GM12873 (cell line): ENCODE data around the gene IQSEC3.

Experiments
- TF ChIP-seq, protein P1 (sequence below): IDR thresholded peaks from 2 replicates; pipeline ENCODE4 v1.5.1; 2012; ENCODE audit warnings: low read depth, mild to moderate bottlenecking, moderate library complexity, low read length, control low read depth; ENCODE audit not compliant: insufficient read depth; ENCODE audit errors: missing control alignments

The IQSEC3 gene

DNA sequence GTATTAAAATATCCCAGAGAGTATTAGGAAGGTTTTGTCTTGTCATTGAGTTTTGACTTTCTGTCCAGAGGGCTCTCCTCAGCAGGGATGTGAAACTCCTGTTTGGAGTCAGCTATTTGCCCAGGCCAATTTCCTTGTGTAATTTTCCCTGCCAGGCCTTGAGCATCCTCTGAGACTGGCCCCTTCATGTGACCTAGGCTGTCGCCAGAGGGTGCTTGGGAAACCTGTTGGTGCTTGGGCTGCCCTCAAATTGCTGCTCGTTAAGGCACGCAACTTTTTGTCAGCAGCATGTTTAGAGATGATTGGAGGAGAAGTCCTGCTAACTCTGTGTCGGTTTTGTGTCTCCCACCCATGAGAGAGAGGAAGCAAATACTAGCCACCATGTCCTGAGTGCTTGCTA lies 39.1 kb downstream of the IQSEC3 start:
- TF ChIP-seq, protein P1, sequence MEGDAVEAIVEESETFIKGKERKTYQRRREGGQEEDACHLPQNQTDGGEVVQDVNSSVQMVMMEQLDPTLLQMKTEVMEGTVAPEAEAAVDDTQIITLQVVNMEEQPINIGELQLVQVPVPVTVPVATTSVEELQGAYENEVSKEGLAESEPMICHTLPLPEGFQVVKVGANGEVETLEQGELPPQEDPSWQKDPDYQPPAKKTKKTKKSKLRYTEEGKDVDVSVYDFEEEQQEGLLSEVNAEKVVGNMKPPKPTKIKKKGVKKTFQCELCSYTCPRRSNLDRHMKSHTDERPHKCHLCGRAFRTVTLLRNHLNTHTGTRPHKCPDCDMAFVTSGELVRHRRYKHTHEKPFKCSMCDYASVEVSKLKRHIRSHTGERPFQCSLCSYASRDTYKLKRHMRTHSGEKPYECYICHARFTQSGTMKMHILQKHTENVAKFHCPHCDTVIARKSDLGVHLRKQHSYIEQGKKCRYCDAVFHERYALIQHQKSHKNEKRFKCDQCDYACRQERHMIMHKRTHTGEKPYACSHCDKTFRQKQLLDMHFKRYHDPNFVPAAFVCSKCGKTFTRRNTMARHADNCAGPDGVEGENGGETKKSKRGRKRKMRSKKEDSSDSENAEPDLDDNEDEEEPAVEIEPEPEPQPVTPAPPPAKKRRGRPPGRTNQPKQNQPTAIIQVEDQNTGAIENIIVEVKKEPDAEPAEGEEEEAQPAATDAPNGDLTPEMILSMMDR = no peak

DNA sequence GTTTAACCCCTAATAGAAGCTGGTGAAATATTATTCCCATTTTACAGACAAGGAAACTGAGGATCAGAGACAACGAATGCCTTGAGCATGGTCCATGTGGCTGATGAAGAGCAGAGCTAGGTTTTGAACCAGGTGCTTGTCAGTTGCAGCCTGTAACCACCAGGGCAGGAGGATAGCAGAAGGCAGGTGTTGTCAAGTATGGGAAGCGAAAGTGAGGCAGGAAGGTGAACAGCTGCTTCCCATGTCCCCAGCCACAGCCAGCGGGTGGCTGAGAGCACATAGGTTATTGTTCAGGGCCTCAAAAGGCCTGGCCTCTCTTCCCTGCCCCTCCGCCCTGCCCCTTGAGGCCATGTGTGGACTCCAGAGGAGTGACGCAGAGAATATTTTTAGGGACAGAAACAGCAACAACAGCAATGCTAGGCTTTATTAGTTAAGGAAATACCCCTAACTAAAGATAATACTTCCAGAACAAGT lies 39.6 kb downstream of the IQSEC3 start:
- TF ChIP-seq, protein P1 = peak; percentile 69

DNA sequence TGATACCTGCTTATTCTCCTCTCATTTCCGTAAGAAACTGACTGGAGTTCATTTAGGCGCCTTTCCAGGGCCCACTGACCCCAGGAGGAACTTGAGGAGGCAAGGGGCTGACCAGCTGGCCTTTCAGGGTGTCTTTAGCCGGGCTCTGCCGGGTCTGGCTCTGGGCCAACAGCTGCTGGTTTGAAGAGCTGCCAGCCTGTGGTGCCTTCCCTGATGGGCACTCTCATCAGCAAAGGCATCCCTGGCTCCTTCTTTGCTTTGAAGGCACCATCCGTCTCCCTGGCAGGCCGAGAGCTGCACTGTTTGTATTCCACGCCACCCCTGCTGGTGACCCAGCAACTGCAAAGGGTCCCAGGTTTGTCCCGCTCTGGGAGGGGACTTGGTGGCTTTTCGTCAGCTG lies 42.0 kb downstream of the IQSEC3 start:
- TF ChIP-seq, protein P1 = no peak

DNA sequence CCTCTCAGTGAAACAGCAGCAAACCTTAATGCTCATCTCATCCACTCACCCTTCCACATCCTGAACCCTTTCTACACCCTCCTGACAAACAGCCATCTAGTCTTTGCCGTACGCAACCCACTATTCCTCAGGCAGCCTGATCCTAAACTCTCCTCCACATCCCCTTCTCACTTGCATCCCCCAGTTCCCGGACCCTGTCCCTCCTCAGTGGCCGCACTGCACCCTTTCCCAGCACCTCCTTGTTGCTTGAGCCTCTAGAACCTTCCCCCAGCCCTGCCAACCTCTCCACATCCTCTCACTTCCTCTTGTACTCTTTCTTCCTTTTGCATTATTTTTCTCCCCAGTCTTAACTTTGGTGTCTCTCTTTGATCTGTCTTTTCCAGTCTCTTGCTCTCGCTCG lies 42.9 kb downstream of the IQSEC3 start:
- TF ChIP-seq, protein P1 = no peak

DNA sequence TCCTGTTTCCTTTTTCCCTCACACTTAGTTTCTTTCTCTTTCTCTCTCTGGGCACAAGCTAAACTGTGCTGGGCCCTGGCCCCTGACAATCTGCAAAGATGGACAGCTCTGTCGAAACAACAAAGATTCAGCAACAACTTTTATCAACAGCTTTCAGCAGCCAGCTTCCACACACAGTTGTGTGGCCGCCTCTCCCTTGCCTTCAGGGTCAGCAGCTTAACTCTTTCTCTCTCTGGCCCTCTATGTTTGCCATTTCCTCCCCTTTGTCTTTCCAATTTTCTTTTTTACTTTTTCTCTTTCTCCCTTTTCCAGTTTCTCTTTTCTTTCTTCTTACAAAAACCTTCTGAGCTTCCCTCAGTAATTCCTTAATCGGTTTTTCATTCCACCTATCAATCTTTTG lies 43.3 kb downstream of the IQSEC3 start:
- TF ChIP-seq, protein P1 = no peak

DNA sequence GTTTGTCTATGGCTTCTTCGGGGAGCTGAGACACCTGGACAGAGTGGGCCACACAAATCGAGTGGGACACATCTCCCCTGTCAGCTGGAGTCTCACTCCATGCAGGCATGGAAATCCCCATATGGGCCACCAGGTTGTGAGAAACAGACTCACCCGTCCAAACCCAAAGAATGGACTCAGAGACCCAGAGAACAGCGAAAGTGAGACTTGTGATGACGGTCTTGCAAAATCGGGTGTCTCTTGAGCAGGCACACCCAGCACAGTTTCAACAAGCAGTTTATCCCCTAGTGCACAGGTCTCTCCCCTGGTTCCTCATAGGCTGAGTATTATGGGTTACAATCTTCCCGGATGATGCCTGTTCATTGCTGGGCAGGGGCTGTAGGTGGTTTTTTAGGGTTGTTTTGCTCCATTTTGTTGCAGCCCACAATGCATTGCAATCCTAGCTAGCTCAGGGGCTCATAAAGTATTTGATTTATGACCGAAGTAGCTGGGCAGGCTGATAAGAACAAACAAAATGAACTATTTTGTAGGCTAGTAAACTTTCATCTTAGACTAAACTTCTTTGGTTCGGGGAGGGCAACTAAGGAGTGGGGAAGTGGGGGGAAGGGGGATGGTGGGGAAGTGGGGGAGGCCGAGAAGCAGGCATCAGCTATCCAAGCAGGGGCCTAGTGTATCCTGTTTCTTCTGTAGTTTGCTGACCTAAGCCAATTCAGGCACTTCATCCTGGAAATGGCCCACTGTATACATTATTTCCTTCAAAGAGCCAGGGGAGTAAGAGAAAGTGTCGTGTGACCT lies 45.3 kb downstream of the IQSEC3 start:
- TF ChIP-seq, protein P1 = no peak

DNA sequence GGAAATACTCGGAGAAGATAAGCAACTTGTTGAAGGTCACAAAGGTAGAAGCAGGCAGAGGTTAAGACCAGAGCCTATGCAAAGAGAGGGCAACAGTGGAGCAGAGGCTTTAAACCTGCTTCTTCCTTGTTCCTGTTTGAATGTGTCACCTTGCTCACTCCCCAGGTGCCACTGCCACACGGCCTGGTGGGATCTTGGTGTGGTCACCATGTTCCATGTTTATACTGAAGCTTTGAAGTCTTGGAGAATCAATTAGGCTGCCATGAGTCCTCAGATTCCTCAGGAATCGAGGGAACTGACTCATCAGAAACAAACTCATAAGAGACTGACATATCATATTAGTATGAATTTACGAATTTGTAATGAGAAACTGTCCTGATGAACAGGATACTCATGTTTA lies 46.8 kb downstream of the IQSEC3 start:
- TF ChIP-seq, protein P1 = no peak
